Psoas muscle (tissue), 8 donors: ENCODE results near the gene KIDINS220. TPM values are rescaled to one million over a fixed set of nuclear protein-coding genes. Genes with fewer than 3 reads are reported as not detected.

Experiments
- ATAC-seq, 4 donors: fragments of 200-7000 bp; cut with Tn5 transposase; one replicate each; pipeline ENCODE4 v1.9.1; 2020; ENCODE audit warnings: moderate library complexity in 3 of 4, mild to moderate bottlenecking in 2 of 4
- DNase-seq, 2 donors: peaks; one replicate each; pipeline ENCODE4 v3.0.0-alpha.2; 2020
- H3K27ac ChIP-seq: fragments of 200-600 bp; one replicate; pipeline ENCODE4 v1.8.0; 2022
- H3K27me3 ChIP-seq, 3 donors: fragments of 200-600 bp in 1 of 3; one replicate each; pipeline versions ENCODE4 v1.6.1 to v1.8.0; 2013 to 2022; ENCODE audit warnings: low read length in 2 of 3, mild to moderate bottlenecking in 2 of 3, moderate library complexity in 1 of 3; ENCODE audit not compliant: insufficient read depth in 3 of 3
- H3K36me3 ChIP-seq, 2 donors: fragments of 200-600 bp in 1 of 2; one replicate each; pipeline versions ENCODE4 v1.6.1 to v1.8.0; 2013 to 2022; ENCODE audit warnings: low read depth in 1 of 2, mild to moderate bottlenecking in 1 of 2, moderate library complexity in 1 of 2; ENCODE audit not compliant: insufficient read depth in 1 of 2
- H3K4me1 ChIP-seq: fragments of 200-600 bp; one replicate; pipeline ENCODE4 v1.8.0; 2022
- H3K4me3 ChIP-seq: fragments of 200-600 bp; one replicate; pipeline ENCODE4 v1.8.0; 2022; ENCODE audit warnings: mild to moderate bottlenecking
- H3K9me3 ChIP-seq: fragments of 200-600 bp; one replicate; pipeline ENCODE4 v1.8.0; 2022
- WGBS, 3 donors: extraction: QIAGEN DNeasy Blood & Tissue Kit; methylation state at CpG; one replicate each; pipeline versions ENCODE4 v1.1.6 to v1.1.7; 2013; 5-methylcytosine and 5-hydroxymethylcytosine counted together
- intact Hi-C, 2 donors: fragments of 100-400 bp; cut with DNase I; formaldehyde crosslinking; loops; one replicate each; pipeline versions ENCODE4 v1.11.0 to v1.14.2; 2022
- polyA plus RNA-seq, 3 donors: library from polyadenylated mRNA; stranded (reverse); fragments of 200-250 nt; gene quantifications; one replicate each; pipeline ENCODE4 v1.2.3, GENCODE V29; 2013
- total RNA-seq, 4 donors: library from RNA; stranded (reverse); fragmentation: NEBNext Ultra II Directional in 2 of 4; extraction: Animal tissue kit (Norgen Biotek cat#: 25700) in 2 of 4; gene quantifications; one replicate each; pipeline versions ENCODE4 v1.2.1 to v1.2.4, GENCODE V29; 2021 to 2023
- TF ChIP-seq, protein P1 (sequence below): fragments of 200-600 bp; IDR thresholded peaks from one replicate; pipeline ENCODE4 v1.8.0; 2022; ENCODE audit warnings: antibody characterized with exemption
- donor health status: healthy with polysubstance abuse.
- donor health status: DM: no; HTN: no; CAD: no; lungs with moderate emphysema.
- donor health status: Bipolar disorder and iron deficiency.
- donor health status: healthy.
- donor health status: DM: yes; HTN: yes; CAD: no.
- donor health status: DM: no; HTN: no; CAD: no.
- donor health status: DM: no; HTN: no; CAD: no.
- donor health status: DM: yes; HTN: yes; CAD: no.

The KIDINS220 gene
- total and polyA plus RNA-seq, 7 donors: 7.5 to 52.0 (median 40.4) TPM

DNA sequence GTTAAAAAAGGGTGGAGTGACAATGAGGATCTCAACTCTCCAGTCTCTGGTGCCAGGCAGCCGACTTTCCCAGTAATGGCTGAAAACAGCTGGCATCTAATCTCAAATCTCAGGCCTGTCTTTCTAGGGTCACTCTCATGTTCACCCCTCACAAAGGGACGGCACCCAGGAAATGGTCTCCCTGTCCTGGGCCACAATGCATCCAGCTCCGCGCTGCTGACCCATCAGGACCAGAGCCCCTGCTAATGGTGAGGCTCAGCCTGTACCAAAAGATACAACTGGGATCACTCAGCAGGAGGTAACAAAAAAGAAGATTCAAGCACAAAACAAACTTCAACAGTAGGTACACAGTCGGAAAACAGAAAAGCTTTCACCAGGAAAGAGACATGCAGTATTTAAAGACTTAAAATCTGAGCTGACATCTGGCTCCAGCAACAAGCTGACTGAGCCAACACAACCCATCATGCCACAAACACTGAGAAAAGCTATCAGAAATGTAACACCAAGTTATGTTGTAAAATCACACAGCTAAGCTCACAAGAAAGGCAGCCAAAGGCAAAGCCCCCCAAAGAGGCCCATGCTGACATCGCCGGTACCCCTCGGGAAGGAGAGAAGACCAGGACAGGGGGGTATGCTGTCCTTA lies 13.6 kb upstream of the KIDINS220 start:
- Histone ChIP-seq H3K4me3 (no peak overlapping the region), H3K4me1 (no peaks in the 10 kb centered on the region), H3K9me3 (no peaks in the 10 kb centered on the region), H3K27me3 (peaks cover 0 to 3% (median 2%) of the 10 kb centered on the region in 3 donors), H3K36me3 (no peaks in the 10 kb centered on the region), H3K27ac (no peak overlapping the region)
- TF ChIP-seq, protein P1, sequence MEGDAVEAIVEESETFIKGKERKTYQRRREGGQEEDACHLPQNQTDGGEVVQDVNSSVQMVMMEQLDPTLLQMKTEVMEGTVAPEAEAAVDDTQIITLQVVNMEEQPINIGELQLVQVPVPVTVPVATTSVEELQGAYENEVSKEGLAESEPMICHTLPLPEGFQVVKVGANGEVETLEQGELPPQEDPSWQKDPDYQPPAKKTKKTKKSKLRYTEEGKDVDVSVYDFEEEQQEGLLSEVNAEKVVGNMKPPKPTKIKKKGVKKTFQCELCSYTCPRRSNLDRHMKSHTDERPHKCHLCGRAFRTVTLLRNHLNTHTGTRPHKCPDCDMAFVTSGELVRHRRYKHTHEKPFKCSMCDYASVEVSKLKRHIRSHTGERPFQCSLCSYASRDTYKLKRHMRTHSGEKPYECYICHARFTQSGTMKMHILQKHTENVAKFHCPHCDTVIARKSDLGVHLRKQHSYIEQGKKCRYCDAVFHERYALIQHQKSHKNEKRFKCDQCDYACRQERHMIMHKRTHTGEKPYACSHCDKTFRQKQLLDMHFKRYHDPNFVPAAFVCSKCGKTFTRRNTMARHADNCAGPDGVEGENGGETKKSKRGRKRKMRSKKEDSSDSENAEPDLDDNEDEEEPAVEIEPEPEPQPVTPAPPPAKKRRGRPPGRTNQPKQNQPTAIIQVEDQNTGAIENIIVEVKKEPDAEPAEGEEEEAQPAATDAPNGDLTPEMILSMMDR: no peak
- ATAC-seq (no peak), DNase-seq (no peak)
- 56 to 81% (median 63%) methylated on average over 8 of the region's 8 CpGs for WGBS, 3 donors
- intact Hi-C loops: no loop called here

GRCh38 chr2:8849327-8849726 lies 11.9 kb upstream of the KIDINS220 start:
- WGBS, 3 donors: 83 to 88% (median 87%) methylated on average over 4 of the region's 4 CpGs
- no peaks in the 10 kb centered on the region for H3K9me3 ChIP-seq
- no peak for ATAC-seq

DNA sequence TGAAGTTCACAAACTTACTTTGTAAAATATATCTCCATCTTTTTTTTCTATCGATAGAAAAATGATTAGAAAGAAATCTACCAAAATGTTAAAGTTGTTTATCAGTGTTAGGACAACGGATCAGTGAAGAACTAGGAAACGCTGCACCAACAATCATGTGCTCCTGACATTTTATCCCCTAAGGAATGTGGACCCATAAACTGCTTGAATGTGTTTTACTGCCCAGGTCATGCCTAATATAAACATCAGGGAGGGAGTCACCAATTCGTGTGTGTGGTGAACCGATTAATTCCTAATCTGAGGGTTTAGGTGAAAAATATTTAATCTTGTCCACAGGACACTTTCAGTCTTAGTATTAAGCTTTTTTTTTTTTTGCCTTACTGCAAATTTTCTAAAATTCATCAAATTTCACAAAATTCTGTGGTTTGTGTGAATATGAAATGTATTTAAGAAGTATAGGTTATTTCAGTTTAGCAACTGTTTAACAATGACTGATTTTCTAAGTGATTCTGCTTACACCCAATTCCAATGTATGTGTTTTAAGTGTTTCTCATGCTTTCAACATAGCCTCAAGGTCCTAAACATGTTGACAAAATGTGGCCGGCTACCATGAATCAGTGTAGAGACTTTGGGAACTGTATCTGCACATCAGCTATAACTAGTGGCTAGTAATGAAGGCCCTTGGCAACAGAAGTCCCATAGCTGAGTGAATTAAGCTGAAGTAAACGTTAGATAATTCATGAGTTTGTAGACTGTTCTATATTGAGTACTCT lies 11.1 kb upstream of the KIDINS220 start:
- TF ChIP-seq, protein P1: no peak
- Histone ChIP-seq H3K36me3 (no peaks in the 10 kb centered on the region), H3K27ac (no peak overlapping the region), H3K9me3 (no peaks in the 10 kb centered on the region), H3K4me1 (no peaks in the 10 kb centered on the region), H3K4me3 (no peak overlapping the region), H3K27me3 (peaks cover 0 to 8% (median 0%) of the 10 kb centered on the region in 3 donors)
- intact Hi-C loops: no loop called here
- no peak for ATAC-seq
- DNase-seq: no peak
- 67 to 74% (median 71%) methylated on average over 7 of the region's 7 CpGs for WGBS, 3 donors

More at GRCh38 chr2:8849327-8849726, 11.9 kb upstream of the KIDINS220 start:
- no peak overlapping the region for H3K27ac ChIP-seq
- no peak overlapping the region for H3K4me3 ChIP-seq
- TF ChIP-seq, protein P1: no peak
- no peak for DNase-seq
- H3K36me3 ChIP-seq: no peaks in the 10 kb centered on the region
- no peaks in the 10 kb centered on the region for H3K4me1 ChIP-seq
- peaks cover 0 to 8% (median 0%) of the 10 kb centered on the region in 3 donors for H3K27me3 ChIP-seq
- intact Hi-C loops: no loop called here

- DNase-seq: no peak
- intact Hi-C loops: no loop called here
- TF ChIP-seq, protein P1: no peak
- Histone ChIP-seq H3K27ac (no peak overlapping the region), H3K9me3 (no peaks in the 10 kb centered on the region), H3K4me3 (no peak overlapping the region), H3K4me1 (no peaks in the 10 kb centered on the region), H3K27me3 (peaks cover 0 to 8% (median 0%) of the 10 kb centered on the region in 3 donors), H3K36me3 (no peaks in the 10 kb centered on the region)
- WGBS, 3 donors: 88 to 90% (median 89%) methylated on average over 6 of the region's 6 CpGs
- no peak for ATAC-seq
Observed at GRCh38 chr2:8847400-8847799, 10.0 kb upstream of the KIDINS220 start.
